PC-9 (cell line): ENCODE measurements around the gene HCAR3. TPM values are rescaled to one million over a fixed set of nuclear protein-coding genes. Genes with fewer than 3 reads are reported as not detected.

Experiments
- BruUV-seq: library from RNA; stranded (reverse); fragments of 400-500 nt; replicated peaks from 2 replicates; lab custom pipeline; 2021; lab: Mats Ljungman, UMichigan
- CTCF ChIA-PET: fragments of 300-600 bp; sonication (Branson Sonifier 250); formaldehyde crosslinking; loops from one replicate; lab custom pipeline; 2022; ENCODE audit warnings: antibody characterized with exemption; lab: Charles Lee
- POLR2A ChIA-PET: fragments of 300-600 bp; sonication (Branson Sonifier 250); formaldehyde crosslinking; loops from one replicate; lab custom pipeline; 2022; ENCODE audit warnings: antibody characterized with exemption; ENCODE audit not compliant: unreplicated experiment; lab: Charles Lee
- DNase-seq, 2 experiments: peaks; one replicate each; pipeline versions ENCODE4 v3.0.0 to v3.0.0-alpha.2; 2015 to 2022; ENCODE audit warnings: mixed read lengths in 1 of 2
- H2AFZ ChIP-seq: fragments of 200-600 bp; sonication (generic); 2 replicates; pipeline ENCODE4 v1.8.1; 2017; ENCODE audit warnings: antibody characterized with exemption
- H3F3A ChIP-seq: fragments of 200-600 bp; sonication (generic); 2 replicates; pipeline ENCODE4 v1.8.1; 2017; ENCODE audit warnings: antibody characterized with exemption, mild to moderate bottlenecking, low read depth; ENCODE audit not compliant: insufficient read depth
- H3K27ac ChIP-seq: fragments of 200-600 bp; sonication (generic); 2 replicates; pipeline ENCODE4 v1.6.1; 2016; ENCODE audit warnings: mixed run types
- H3K27me3 ChIP-seq: fragments of 200-600 bp; sonication (generic); 2 replicates; pipeline ENCODE4 v1.6.1; 2016; ENCODE audit warnings: low read depth, mixed run types; ENCODE audit not compliant: insufficient read depth
- H3K36me3 ChIP-seq: fragments of 200-600 bp; sonication (generic); 2 replicates; pipeline ENCODE4 v1.6.1; 2016; ENCODE audit warnings: low read depth, mixed run types
- H3K4me1 ChIP-seq: fragments of 200-600 bp; sonication (generic); replicated peaks from 2 replicates; pipeline ENCODE4 v1.6.1; 2016; ENCODE audit warnings: mixed run types; ENCODE audit not compliant: insufficient read depth
- H3K4me2 ChIP-seq: fragments of 200-600 bp; sonication (generic); 2 replicates; pipeline ENCODE4 v1.6.1; 2017; ENCODE audit warnings: mixed run types
- H3K4me3 ChIP-seq: fragments of 200-600 bp; sonication (generic); 2 replicates; pipeline ENCODE4 v1.6.1; 2016; ENCODE audit warnings: mixed run types
- H3K79me2 ChIP-seq: fragments of 200-600 bp; sonication (generic); 2 replicates; pipeline ENCODE4 v1.6.1; 2017; ENCODE audit warnings: low read depth, mixed run types
- H3K9me2 ChIP-seq: fragments of 200-600 bp; sonication (generic); 2 replicates; pipeline ENCODE4 v1.8.1; 2017; ENCODE audit warnings: mild to moderate bottlenecking; ENCODE audit not compliant: insufficient read depth
- H3K9me3 ChIP-seq: fragments of 200-600 bp; sonication (generic); 2 replicates; pipeline ENCODE4 v1.8.1; 2016; ENCODE audit warnings: low read depth; ENCODE audit not compliant: insufficient read depth
- H4K20me1 ChIP-seq: fragments of 200-600 bp; sonication (generic); 2 replicates; pipeline ENCODE4 v1.8.1; 2017; ENCODE audit not compliant: insufficient read depth
- CTCF ChIP-seq: fragments of 200-600 bp; sonication (generic); conservative IDR thresholded peaks from 2 replicates; pipeline ENCODE4 v1.6.1; 2017; ENCODE audit warnings: mixed run types, antibody characterized with exemption, mild to moderate bottlenecking, moderate library complexity
- EZH2 ChIP-seq: fragments of 200-600 bp; sonication (generic); IDR thresholded peaks from 2 replicates; pipeline ENCODE4 v1.8.0; 2017; ENCODE audit warnings: antibody characterized with exemption, low read depth
- intact Hi-C: fragments of 100-400 bp; cut with micrococcal nuclease; formaldehyde crosslinking; loops from one replicate; pipeline ENCODE4 v1.10.0; 2022; ENCODE audit not compliant: unreplicated experiment
- total RNA-seq: library from RNA; stranded (reverse); gene quantifications from 2 replicates; pipeline ENCODE4 v1.2.3, GENCODE V29; 2021

HCAR3 gene
- total RNA-seq, 1 experiment from 2014 or later = 0.44 TPM

- Histone ChIP-seq H3K4me3 (peak overlapping the region; percentile 77), H3K79me2 (peaks cover 66% of the 10 kb centered on the region), H3K4me2 (peak overlapping the region; percentile 76), H3K9me2 (no peaks in the 10 kb centered on the region), H3F3A (peaks cover 33% of the 10 kb centered on the region), H3K9me3 (no peaks in the 10 kb centered on the region), H4K20me1 (no peaks in the 10 kb centered on the region), H3K27ac (peak overlapping the region; percentile 84), H3K27me3 (no peaks in the 10 kb centered on the region), H3K4me1 (peaks cover 34% of the 10 kb centered on the region), H3K36me3 (no peaks in the 10 kb centered on the region), H2AFZ (no peak overlapping the region)
- TF ChIP-seq EZH2 (no peak), CTCF (no peak)
- peak; percentile 65 to 90 for DNase-seq
- intact Hi-C loops = loop anchor here (5.0 kb wide), 1 partner anchor 49 kb away; no protein-coding TSS in a partner anchor
- no TSS peak for BruUV-seq
- CTCF ChIA-PET = no interaction called here
- POLR2A ChIA-PET = interaction anchor here (0.6 kb wide), 3 partner anchors 19 to 326 kb away, joined by 3 to 15 read pairs (median 5); no protein-coding TSS in a partner anchor
Measured at GRCh38 chr12:122726080-122726558, 9.5 kb upstream of the HCAR3 start.

GRCh38 chr12:122725452-122726079, 9.0 kb upstream of the HCAR3 start:
- Histone ChIP-seq H3K4me3 (peak overlapping the region; percentile 77; the same call in 1 of the 2 replicates), H3K79me2 (peaks cover 63% of the 10 kb centered on the region), H3K36me3 (no peaks in the 10 kb centered on the region), H3F3A (peaks cover 31% of the 10 kb centered on the region), H3K9me2 (no peaks in the 10 kb centered on the region), H4K20me1 (no peaks in the 10 kb centered on the region), H3K9me3 (no peaks in the 10 kb centered on the region), H3K27ac (peak overlapping the region; percentile 84), H2AFZ (no peak overlapping the region), H3K4me1 (peaks cover 33% of the 10 kb centered on the region), H3K4me2 (peak overlapping the region; percentile 76), H3K27me3 (no peaks in the 10 kb centered on the region)
- CTCF ChIA-PET = interaction anchor here (0.6 to 0.7 kb wide), 2 partner anchors 8 to 436 kb away, joined by 7 to 11 read pairs; no protein-coding TSS in a partner anchor
- DNase-seq = no peak
- TSS peak; percentile 11 for BruUV-seq
- TF ChIP-seq CTCF = no peak
- no peak for TF ChIP-seq EZH2
- POLR2A ChIA-PET = no interaction called here
- intact Hi-C loops = loop anchor here (5.0 kb wide), 1 partner anchor 48 kb away; no protein-coding TSS in a partner anchor

- H3K27me3 ChIP-seq = no peaks in the 10 kb centered on the region
- BruUV-seq = no TSS peak
- no peaks in the 10 kb centered on the region for H4K20me1 ChIP-seq
- no peaks in the 10 kb centered on the region for H3K9me3 ChIP-seq
- peaks cover 36% of the 10 kb centered on the region for H3K4me1 ChIP-seq
- H3F3A ChIP-seq = peaks cover 36% of the 10 kb centered on the region
- TF ChIP-seq EZH2 (no peak), CTCF (no peak)
- peaks cover 54% of the 10 kb centered on the region for H3K79me2 ChIP-seq
- intact Hi-C loops = loop anchor here (5.0 kb wide), 1 partner anchor 47 kb away; no protein-coding TSS in a partner anchor
- H3K27ac ChIP-seq = peak overlapping the region; percentile 84; the same call in 1 of the 2 replicates
- peak overlapping the region; percentile 76 for H3K4me2 ChIP-seq
- no peaks in the 10 kb centered on the region for H3K9me2 ChIP-seq
- H2AFZ ChIP-seq = no peak overlapping the region
- DNase-seq = no peak
- ChIA-PET CTCF (interaction anchor here (0.6 to 0.7 kb wide), 2 partner anchors 9 to 437 kb away, joined by 7 to 11 read pairs; no protein-coding TSS in a partner anchor), POLR2A (no interaction called here)
- no peak overlapping the region for H3K4me3 ChIP-seq
- no peaks in the 10 kb centered on the region for H3K36me3 ChIP-seq
Measured at GRCh38 chr12:122724641-122725243, 8.1 kb upstream of the HCAR3 start.
